LNCaP clone FGC (cell line): Measurements from ENCODE around the gene DYNC1I1.

Experiments used
- DNase-seq: peaks from one replicate; pipeline ENCODE4 v3.0.0-alpha.2; 2011; ENCODE audit warnings: low read depth
- H3K4me3 ChIP-seq: 2 replicates; pipeline ENCODE4 v1.5.1; 2011; ENCODE audit warnings: mild to moderate bottlenecking, low read depth, low read length, control low read depth
- CTCF ChIP-seq: IDR thresholded peaks from 2 replicates; pipeline ENCODE4 v1.5.1; 2012; ENCODE audit warnings: mild to moderate bottlenecking; ENCODE audit not compliant: control insufficient read depth, insufficient read depth; ENCODE audit errors: extremely low read depth

DYNC1I1 gene

GRCh38 chr7:95772771-95773581, 622 bp downstream of the DYNC1I1 start:
- H3K4me3 ChIP-seq: peak overlapping the region; percentile 54
- no peak for TF ChIP-seq CTCF
- no peak for DNase-seq

GRCh38 chr7:95776561-95777185, 4.3 kb downstream of the DYNC1I1 start:
- H3K4me3 ChIP-seq: no peak overlapping the region
- TF ChIP-seq CTCF: no peak
- no peak for DNase-seq

- no peak overlapping the region for H3K4me3 ChIP-seq
- TF ChIP-seq CTCF: no peak
- no peak for DNase-seq
Observed at GRCh38 chr7:95777269-95777668, 4.9 kb downstream of the DYNC1I1 start.

- no peak overlapping the region for H3K4me3 ChIP-seq
Observed at GRCh38 chr7:95780665-95781064, 8.3 kb downstream of the DYNC1I1 start.

GRCh38 chr7:95781961-95782586, 9.7 kb downstream of the DYNC1I1 start:
- H3K4me3 ChIP-seq: no peak overlapping the region
- no peak for TF ChIP-seq CTCF
- DNase-seq: no peak

More at GRCh38 chr7:95780665-95781064, 8.3 kb downstream of the DYNC1I1 start:
- no peak for DNase-seq
- no peak for TF ChIP-seq CTCF

- no peak overlapping the region for H3K4me3 ChIP-seq
- TF ChIP-seq CTCF: no peak
- no peak for DNase-seq
Observed at GRCh38 chr7:95784796-95785195, 12.4 kb downstream of the DYNC1I1 start.
